SKM-1 (cell line): Measurements from ENCODE around the gene AEBP1.
"Not testable (repeated sequence)": the region's sequence is repeated elsewhere in the genome, so short reads cannot be mapped to it uniquely, and the experiment has no call there.

ENCODE experiments used
- DNase-seq: peaks from one replicate; lab custom pipeline; 2025; ENCODE audit not compliant: unreplicated experiment; lab: John Stamatoyannopoulos, UW

Gene AEBP1

DNA sequence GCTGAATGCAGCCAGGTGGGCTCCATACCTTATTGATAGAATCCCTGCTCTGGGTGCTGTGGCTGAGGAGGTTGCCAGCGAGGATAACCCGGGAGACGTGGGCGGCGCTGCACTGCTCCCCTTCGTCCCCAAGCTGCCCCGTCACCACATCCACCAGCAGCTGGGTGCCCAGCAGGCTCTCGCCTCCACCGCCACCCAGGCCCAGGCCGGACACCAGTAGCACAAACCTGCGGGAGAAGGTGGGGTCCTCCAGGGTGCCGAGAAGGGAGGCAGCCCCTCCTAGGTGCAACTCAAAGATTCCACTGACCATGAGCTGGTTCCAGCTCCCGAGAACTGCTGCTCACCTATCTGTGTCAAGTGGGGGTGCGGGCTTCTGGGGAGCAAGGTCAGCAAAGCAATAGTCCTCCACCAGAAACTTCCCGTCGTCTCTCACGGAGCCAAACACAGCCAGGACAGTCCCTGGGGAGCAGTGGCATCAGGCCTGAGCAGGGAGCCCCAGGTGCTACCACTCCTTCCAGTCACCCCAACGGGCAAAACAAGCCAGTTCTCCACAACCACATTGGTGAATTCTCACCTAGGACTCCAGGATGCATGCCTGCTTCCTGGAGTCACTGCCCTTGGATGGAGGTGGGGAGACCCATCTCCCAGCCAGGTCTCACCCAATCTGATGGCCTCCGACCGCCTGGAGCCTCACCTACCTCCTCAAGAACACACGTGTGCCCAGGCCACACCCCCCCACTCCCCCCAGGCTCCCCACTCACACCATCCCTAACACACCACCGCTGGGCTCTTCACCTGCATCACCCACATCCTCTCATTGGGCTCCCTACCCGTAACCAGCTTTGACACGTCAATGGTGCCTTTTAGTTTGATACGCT, 12.9 kb downstream of the AEBP1 start:
- DNase-seq, result no peak

DNA sequence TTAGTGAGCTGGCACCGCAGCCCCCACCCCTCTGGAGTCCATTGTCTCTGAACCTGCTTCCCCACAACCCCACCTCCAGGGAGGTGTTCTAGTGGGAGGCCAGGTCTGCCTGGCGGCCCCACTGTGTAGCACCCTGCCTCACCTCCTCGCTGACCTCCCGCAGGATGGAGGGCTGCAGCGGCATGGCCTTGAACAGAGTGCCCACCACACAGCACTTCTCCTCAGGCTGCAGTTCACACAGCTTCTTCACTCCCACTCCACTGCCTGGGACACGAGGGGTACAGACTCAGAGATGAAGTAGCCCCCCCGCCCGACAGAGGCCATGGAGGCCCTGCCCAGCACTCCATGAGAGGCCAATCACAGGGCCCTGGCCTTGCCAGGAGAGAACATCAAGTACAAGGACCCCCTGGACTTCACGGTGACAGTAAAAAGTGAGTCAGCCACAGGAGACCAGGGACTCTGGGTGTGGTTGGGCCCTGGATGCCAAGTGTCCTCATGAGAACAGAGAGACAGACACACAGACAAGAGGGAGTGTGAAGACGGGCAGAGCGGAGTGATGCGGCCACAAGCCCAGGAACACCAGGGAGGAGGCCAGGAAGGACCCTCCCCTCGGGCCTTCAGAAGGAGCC, 13.8 kb downstream of the AEBP1 start:
- no peak for DNase-seq

DNA sequence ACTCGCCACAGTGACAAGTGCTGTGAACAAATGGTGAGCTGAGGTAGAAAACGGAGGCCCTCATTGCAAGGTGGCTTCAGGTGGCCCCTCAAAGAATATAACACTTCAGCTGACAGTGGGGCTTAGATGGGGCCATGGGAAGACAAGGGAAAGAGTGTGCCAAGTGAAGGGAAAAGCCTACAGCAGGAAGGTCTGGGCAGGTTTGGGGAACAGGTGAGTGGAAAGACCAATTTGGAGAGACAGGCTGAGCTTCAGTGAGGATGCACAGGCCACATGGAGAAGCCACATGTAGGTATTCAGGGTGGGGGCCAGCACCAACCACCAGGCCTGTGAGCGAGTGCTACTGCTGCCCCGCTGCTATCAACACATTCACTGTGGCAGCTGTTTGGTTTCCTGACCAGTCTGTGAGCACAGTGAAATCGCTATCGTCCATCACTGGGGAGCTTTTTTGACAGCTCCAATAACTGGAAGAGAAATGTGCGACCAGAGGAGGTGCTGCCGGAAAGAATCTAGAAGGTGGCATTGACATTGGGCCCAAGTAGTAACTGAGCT, 15.8 kb downstream of the AEBP1 start:
- no peak for DNase-seq

DNA sequence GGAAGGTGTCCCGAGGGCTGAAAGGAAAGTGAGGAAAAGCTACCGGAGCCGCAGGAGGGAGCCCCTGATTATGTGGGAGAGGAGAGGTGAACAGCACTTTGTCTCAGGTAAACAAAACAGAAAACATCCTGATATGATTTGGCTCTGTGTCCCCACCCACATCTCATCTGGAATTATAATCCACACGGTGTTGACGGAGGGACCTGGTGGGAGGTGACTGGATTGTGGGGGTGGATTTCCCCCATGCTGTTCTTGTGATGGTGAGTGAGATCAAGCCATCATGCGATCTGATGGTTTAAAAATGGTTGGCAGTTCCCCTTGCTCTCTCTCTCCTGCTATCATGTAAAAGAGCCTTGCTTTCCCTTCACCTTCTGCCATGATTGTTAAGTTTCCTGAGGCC, 16.2 kb downstream of the AEBP1 start:
- DNase-seq, result no peak

DNA sequence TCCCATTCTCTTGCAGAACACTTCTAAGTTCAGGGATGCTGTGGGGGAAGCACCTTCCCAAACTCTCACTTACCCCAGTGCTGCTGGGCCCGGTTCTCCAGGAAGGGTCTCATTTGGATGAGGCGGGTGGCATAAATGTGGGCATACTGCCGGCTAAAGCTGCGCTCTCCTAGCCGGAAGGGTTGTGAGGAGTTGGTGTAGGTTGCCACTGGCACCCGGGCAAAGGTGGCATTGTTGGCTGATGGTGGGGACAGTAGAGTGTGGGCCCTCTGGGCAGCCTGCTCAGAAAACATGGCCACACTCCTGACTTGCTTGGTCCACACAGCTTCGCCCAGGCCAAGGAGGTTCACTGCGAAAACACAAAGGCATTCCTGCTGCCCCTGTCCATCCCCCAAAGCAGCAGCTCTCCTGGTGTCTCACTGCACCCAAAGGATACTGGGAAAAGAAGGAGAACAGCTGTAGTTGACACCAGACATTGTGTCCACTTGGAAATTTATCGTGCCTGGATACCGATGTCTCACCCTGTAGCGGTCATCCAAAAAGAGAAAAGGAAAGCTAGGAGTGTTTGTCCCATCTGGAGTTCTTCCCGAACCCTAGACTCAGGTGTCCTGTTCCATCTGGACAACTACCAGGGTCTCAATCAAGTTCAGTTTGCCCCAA, 17.7 kb downstream of the AEBP1 start:
- DNase-seq, result no peak

DNA sequence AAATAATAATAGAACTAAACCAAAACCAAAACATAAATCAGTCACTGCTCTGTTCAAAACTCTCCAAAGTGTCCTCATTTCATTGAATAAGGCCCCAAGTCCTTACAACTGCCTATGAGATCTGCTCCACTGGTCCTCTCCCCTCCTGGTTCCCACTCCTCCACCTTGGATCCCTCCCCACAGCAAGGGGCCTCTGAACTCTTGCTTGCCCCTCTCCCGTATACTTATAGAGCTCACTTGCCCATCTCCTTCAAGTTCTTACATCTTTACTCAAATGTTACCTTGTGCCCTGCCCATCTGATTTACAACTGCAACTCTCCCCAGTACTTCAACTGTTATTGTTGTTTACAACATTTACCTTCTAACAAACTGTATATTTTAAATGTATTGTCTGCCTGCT, 18.4 kb downstream of the AEBP1 start:
- no peak for DNase-seq

DNA sequence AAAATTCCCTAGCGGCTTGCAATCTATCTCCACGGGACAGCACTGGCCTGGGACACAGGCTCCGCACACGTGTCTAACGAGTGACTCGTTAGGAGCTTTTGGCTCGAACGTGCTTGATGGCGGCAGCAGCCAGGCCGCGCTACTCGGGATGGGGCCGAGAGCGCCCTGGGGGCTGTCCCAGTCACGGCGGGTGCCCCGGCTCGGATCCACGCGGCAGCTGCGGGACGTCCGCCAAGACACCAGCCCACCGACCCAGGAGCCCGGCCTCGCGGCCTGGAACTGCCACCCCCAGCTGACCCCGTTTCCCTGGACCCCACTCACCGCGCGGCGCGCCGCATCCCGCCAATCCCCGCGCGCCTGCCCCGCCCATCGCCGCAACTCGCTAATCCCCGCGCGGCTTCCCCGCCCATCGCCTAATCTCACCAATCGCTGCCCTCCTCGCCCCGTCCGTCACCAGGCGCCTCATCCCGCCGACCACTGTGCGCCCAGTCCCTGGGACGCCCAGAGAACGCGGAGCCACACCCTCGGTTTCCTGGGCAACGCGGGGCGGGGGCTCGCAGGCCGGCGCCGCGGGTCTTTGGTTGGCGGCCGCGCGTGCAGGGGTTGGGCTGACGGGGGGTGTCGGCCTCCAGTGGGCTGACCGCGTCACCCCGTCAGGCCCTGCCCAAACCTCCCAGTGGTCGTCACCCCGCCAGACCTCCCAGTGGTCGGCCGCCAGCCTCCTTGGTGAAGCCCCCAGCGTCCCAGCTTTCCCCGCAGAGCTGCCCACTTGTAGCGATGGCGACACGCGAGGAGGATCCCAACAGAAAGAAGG, 19.3 kb downstream of the AEBP1 start, which contains the start of gene POLD2:
POLD2 (minus strand) TSS at position 359 of the 814 bp plus-strand sequence. CDS start 1,495 bp downstream, outside the sequence.
- peak; percentile 83 for DNase-seq

DNA sequence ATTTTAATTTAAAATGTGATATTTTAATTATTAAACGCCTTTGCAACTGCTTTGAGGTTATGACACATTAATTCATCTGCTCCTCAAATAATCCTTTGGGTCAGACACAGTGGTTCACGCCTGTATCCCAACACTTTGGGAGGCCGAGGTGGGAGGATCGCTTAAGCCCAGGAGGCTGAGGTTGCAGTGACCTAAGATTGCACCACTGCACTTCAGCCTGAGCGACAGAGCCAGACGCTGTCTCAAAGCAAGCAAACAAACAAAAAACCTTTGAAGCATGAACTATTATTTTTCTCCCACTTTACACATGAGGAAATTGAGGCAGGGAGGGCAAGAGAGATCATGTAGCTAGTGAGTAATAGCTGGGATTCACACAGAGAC, 20.7 kb downstream of the AEBP1 start:
- no peak for DNase-seq

DNA sequence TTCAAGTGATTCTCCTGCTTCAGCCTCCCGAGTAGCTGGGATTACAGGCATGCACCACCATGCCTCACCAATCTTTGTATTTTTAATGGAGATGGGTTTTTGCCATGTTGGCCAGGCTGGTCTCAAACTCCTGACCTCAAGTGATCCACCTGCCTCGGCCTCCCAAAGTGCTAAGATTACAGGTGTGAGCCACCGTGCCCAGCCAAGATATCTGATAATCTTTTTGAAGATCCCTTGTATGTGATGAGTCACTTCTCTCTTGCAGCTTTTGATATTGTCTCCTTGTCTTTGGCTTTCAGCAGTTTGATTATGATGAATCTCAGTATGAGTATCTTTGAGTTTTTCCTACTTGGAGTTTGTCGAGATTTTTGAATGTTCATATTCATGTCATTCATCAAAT, 22.4 kb downstream of the AEBP1 start:
- DNase-seq, result not testable (repeated sequence)

DNA sequence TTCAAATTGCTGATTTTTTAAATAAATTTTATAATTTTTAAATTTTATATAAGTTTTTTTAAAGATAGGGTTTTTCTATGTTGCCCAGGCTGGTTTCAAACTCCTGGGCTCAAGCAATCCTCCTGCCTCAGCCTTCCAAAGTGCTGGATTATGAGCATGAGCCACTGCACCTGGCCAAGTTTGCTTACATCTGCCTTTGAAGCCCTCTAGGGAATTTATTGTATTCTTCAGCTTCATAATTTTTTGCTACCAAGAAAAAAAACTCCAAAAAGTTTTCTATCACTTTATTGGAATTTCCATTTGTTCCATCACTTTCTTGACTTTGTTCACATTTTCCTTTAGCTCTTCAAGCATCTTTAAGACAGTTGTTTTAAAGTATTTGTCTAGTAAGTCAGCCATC, 23.0 kb downstream of the AEBP1 start:
- DNase-seq, result no peak

DNA sequence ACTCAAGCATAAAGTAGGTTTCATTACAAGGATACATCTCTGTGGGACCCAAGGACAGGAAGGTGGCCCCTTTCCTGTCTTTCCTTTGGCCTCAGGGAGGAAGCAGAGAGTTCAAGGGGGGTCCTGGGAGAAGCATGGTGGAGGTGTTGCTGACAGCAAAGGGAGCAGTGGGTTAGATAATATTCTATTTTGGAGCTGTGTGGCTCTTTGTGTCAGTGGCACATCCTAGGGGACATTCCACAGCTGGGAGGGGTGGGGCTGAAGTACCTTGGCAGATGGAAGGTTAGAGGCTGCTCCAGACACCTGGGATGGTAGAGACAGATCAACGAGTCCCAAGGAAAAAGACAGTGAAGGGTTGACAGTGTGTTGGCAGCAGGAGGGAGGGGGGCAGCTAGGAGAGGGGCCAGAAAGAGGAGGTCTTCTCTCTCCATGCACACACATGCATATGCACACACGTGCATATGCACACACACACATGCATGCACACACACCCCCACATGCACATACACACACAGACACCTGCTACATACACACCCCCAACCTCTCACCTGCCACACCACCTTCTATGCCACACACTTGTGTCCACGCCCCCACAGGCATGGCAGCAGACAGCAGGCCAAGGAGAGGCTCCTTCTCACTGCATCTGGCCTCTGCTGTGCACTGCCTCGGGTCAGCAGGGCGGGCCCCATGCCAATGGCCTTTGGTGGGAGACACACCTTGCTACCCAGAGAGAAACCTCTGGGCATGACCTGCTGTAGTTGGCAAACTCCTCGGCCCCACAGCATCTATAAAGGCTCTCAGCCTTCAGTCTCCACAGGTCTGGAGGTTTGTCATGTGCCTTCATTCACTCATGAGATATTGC, 24.8 kb downstream of the AEBP1 start:
- no peak for DNase-seq

DNA sequence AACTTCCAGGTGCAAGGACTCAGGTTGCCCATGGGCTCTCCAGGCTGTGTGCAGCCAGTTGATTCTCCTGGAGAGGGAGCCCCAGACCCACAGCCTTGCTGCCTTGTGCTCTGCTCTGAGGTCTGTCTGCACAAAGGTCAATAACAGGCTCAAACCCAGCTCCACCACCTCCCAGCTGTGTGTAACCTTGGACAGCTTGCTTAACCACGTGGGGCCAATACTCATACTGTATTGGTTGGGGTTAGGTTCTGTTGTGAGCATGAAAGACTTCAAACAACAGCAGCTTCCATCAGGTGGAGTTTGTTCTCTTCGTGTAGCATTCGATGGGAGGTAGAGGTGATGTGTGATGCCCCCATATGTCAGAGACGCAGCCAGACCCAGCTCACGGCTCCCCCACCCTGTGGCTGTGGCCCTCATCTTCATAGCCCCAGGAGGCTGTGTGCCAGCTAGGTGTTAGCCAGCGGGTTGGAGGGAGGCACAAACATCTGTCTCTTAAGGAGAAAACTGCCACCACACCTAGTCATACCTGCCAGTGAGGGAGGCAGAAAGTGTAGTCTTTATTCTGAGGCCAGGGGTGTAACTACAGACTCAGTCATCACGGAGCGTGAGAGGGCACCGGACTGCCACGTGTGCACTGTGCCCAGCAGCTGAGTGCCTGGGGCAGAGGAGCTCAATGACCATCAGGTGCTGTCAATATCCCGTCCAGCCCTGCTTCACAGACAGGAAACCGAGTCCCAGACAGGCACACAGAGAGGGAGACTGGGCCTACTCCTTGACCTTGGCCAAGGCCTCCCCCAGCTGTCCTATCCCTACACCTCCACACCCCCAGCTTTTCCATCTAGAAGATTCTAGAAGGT, 27.3 kb downstream of the AEBP1 start:
- DNase-seq, result no peak

DNA sequence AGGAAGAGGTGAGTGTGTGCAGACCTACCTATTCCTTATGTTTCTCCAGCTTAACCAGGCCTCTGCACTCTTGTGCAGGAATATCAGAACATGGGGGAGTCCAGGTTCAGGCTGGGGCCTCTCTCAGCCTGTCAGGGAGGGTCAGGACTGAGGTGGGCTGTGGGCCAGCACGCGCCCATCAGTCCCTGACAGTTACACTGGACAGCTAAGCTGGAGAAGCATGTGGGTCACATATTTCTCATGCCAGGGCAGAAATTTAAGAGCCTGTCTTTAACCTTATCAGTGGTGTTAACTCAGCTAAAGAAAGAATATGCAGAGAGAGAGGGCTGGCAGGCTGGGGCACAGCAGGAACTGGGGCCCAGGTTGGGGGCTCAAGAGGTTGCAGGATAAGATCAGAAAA, 27.9 kb downstream of the AEBP1 start:
- DNase-seq, result no peak

DNA sequence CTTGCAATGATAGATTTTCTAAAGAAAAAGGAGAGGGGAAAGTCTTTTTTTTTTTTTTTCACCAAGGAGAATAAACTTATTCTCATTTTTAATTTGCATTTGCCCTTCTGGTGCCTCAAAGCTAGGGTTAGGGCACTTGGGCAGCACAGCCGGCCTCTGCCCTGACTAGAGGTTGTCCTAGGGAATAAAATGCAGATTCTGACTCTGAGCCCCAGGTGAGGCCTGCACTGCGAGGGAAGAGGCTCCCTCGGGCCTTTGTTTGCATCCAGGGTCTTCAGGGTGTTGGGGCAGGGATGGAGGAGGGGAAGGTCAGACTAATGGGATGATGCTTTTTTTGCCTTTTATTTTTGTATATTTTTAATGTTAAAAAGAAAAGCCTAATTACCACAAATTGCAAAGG, 29.1 kb downstream of the AEBP1 start:
- DNase-seq, result no peak

DNA sequence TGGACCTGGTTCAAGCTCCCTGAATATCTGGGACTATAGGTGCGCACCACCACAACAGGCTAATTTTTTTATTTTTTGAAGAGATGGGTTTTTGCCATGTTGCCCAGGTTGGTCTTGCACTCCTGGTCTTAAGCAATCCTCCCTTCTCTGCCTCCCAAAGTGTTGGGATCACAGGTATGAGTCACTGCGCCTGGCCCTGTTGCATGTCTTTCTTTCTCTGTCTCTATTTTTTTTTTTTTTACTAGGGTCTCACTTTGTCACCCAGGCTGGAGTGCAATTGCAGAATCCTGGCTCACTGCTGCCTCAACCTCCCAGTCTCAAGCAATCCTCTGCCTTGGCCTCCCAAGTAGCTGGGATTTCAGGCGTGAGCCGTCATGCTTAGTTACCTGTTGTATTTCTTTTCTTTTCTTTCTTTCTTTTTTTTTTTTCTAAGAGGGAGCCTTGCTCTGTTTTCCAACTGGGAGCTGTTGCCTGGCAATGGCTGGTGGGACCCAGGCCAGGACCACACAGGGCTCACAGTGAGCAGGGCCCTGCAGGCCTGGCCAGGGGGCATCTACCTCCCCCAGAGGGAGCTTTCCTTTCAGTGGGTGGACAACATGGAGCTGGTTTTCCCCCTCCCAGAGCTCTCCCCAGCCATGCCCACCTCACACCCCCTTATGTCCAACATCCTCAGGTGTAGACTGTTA, 30.9 kb downstream of the AEBP1 start:
- no peak for DNase-seq

DNA sequence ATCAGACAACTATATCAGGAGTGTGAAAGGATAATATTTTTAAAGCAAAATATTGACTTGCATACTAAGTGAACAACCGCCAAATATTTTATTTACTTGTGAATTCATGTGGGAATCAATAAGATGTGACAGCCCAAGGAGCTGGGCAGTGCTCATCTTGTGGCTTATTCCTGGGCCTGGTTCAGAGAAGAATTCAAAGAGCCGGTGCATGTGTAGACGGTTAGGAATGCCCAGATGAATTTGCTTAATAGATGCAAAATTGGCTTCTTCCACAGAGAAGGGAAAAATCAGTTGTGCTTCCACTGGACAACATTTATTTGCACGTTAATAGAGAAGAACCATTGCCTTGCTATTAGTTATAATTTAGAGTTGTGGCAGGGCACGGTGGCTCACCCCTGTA, 32.6 kb downstream of the AEBP1 start:
- no peak for DNase-seq

DNA sequence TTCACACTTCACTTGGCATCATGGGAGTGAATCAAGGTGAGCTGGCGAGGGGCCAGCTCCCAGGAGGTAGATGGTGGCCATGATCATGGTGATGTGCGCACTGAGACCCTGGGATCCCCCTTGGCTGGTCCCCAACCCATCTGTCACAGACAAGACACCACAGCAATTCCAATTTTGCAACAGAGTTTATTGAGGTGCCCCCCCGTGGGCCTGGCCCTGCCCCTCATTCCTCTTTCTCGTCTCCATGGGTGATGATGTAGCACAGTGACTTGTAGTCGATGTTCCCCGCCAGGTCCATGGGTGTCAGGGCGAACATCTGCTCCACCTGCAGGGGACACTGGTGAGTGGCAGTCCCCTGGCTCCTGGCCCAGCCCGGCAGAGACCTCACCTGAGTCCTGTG, 34.6 kb downstream of the AEBP1 start:
- DNase-seq, result no peak

DNA sequence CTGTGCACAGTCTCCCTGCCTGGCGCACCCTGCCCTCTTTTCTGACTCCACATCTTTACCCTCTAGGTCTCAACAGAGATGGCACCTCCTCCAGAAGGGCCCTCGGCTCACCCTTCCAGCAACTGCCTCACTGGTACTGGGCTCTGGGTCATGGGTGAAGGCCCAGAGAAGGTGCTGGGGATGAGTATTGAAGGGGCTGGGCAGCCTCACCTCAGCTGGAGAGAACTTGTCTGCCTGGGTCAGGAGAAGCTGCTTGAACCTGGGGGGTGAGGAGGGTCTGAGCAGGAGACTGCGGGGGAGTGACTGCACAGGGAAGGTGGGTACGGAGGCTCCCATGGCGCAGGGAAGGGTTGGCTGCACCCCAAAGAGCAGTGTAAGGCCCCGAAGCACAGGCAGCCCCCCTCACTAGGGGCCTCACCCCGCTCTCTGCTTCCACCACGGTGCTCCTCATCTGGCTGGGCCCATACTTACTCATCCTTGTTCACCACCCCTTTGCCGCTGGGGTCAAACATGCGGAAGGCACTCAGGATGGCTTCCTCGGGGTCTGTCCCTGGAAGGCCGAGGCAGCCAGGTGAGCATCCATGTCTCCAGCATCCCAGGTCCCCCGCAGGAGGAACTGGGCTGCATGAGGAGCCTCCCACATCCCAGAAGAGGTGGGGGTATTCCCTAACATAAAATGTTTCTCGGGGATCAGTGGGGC, 35.3 kb downstream of the AEBP1 start:
- DNase-seq, result no peak
